ENCODE measurements around the gene MAST1. TPM values are rescaled to one million over a fixed set of nuclear protein-coding genes. Genes with fewer than 3 reads are reported as not detected.

The MAST1 gene
- total RNA-seq (2014; rRNA removed; shearing (Covaris generic)), result 1.9 and 2.3 TPM in 2 replicates
- 2.7 and 6.7 TPM in 2 replicates for polyA plus RNA-seq (2015; cell fraction: cytosol; rRNA removed)
- polyA plus RNA-seq (2015; cell fraction: nucleus; rRNA removed), result 16.3 and 41.1 TPM in 2 replicates

- peak; percentile 44 for DNase-seq (ENCODE audit: low read depth, low spot score)
- in situ Hi-C loops (cut with HindIII; ENCODE audit: low pct_unique_long_range_greater_than_20kb, low sequenced_read_pairs), result no loop called here
Measured at GRCh38 chr19:12838182-12838885, at the start of gene MAST1. TSS of gene MAST1 (plus strand) at chr19:12838515. CDS start at chr19:12838573, 58 bp downstream.

- in situ Hi-C loops (cut with HindIII; ENCODE audit: low pct_unique_long_range_greater_than_20kb, low sequenced_read_pairs), result no loop called here
- DNase-seq (ENCODE audit: low read depth, low spot score), result peak; percentile 61
Measured at GRCh38 chr19:12788682-12789097, 49.6 kb upstream of the MAST1 start.

GRCh38 chr19:12789098-12789903 lies 49.0 kb upstream of the MAST1 start:
- no peak for DNase-seq (ENCODE audit: low read depth, low spot score)
- in situ Hi-C loops (cut with HindIII; ENCODE audit: low pct_unique_long_range_greater_than_20kb, low sequenced_read_pairs), result no loop called here

GRCh38 chr19:12789904-12790619 lies 48.3 kb upstream of the MAST1 start:
- no peak for DNase-seq (ENCODE audit: low read depth, low spot score)
- in situ Hi-C loops (cut with HindIII; ENCODE audit: low pct_unique_long_range_greater_than_20kb, low sequenced_read_pairs), result no loop called here

GRCh38 chr19:12790628-12791344 lies 47.5 kb upstream of the MAST1 start:
- in situ Hi-C loops (cut with HindIII; ENCODE audit: low pct_unique_long_range_greater_than_20kb, low sequenced_read_pairs), result no loop called here
- no peak for DNase-seq (ENCODE audit: low read depth, low spot score)

GRCh38 chr19:12791345-12792050 lies 46.8 kb upstream of the MAST1 start, which contains the start of gene JUNB:
TSS of gene JUNB (plus strand) at chr19:12791486. CDS start at chr19:12791772, 286 bp downstream.
- in situ Hi-C loops (cut with HindIII; ENCODE audit: low pct_unique_long_range_greater_than_20kb, low sequenced_read_pairs), result no loop called here
- peak; percentile 94 for DNase-seq (ENCODE audit: low read depth, low spot score)

- peak; percentile 48 for DNase-seq (ENCODE audit: low read depth, low spot score)
- in situ Hi-C loops (cut with HindIII; ENCODE audit: low pct_unique_long_range_greater_than_20kb, low sequenced_read_pairs), result no loop called here
Measured at GRCh38 chr19:12792051-12792852, 46.1 kb upstream of the MAST1 start.

GRCh38 chr19:12792853-12793289 lies 45.4 kb upstream of the MAST1 start:
- no peak for DNase-seq (ENCODE audit: low read depth, low spot score)
- in situ Hi-C loops (cut with HindIII; ENCODE audit: low pct_unique_long_range_greater_than_20kb, low sequenced_read_pairs), result no loop called here

- peak; percentile 87 for DNase-seq (ENCODE audit: low read depth, low spot score)
- in situ Hi-C loops (cut with HindIII; ENCODE audit: low pct_unique_long_range_greater_than_20kb, low sequenced_read_pairs), result no loop called here
Measured at GRCh38 chr19:12793290-12794195, 44.8 kb upstream of the MAST1 start.

- in situ Hi-C loops (cut with HindIII; ENCODE audit: low pct_unique_long_range_greater_than_20kb, low sequenced_read_pairs), result no loop called here
- DNase-seq (ENCODE audit: low read depth, low spot score), result no peak
Measured at GRCh38 chr19:12794196-12794941, 43.9 kb upstream of the MAST1 start.

- DNase-seq (ENCODE audit: low read depth, low spot score), result no peak
- in situ Hi-C loops (cut with HindIII; ENCODE audit: low pct_unique_long_range_greater_than_20kb, low sequenced_read_pairs), result no loop called here
Measured at GRCh38 chr19:12794971-12795381, 43.3 kb upstream of the MAST1 start.

- peak; percentile 84 for DNase-seq (ENCODE audit: low read depth, low spot score)
- in situ Hi-C loops (cut with HindIII; ENCODE audit: low pct_unique_long_range_greater_than_20kb, low sequenced_read_pairs), result no loop called here
Measured at GRCh38 chr19:12796146-12797071, 41.9 kb upstream of the MAST1 start.

- in situ Hi-C loops (cut with HindIII; ENCODE audit: low pct_unique_long_range_greater_than_20kb, low sequenced_read_pairs), result no loop called here
Measured at GRCh38 chr19:12797141-12797587, 41.2 kb upstream of the MAST1 start.

More at GRCh38 chr19:12797141-12797587, 41.2 kb upstream of the MAST1 start:
- DNase-seq (ENCODE audit: low read depth, low spot score), result no peak
